OCI-LY7 (cell line): ENCODE results near the gene RNF150.

ENCODE experiments used
- EZH2phosphoT487 ChIP-seq: fragments of 200-600 bp; sonication (generic); IDR thresholded peaks from 2 replicates; pipeline ENCODE4 v1.6.1; 2018; ENCODE audit warnings: low read depth, borderline replicate concordance, mild to moderate bottlenecking, mixed run types, antibody characterized with exemption, low read length, moderate library complexity, mixed read lengths
- TF ChIP-seq, protein P1 (sequence below): fragments of 200-600 bp; sonication (generic); conservative IDR thresholded peaks from 2 replicates; pipeline ENCODE4 v1.5.1; 2014; ENCODE audit warnings: mild to moderate bottlenecking, antibody characterized with exemption, low read length, moderate library complexity, mixed read lengths

- TF ChIP-seq, protein P1, sequence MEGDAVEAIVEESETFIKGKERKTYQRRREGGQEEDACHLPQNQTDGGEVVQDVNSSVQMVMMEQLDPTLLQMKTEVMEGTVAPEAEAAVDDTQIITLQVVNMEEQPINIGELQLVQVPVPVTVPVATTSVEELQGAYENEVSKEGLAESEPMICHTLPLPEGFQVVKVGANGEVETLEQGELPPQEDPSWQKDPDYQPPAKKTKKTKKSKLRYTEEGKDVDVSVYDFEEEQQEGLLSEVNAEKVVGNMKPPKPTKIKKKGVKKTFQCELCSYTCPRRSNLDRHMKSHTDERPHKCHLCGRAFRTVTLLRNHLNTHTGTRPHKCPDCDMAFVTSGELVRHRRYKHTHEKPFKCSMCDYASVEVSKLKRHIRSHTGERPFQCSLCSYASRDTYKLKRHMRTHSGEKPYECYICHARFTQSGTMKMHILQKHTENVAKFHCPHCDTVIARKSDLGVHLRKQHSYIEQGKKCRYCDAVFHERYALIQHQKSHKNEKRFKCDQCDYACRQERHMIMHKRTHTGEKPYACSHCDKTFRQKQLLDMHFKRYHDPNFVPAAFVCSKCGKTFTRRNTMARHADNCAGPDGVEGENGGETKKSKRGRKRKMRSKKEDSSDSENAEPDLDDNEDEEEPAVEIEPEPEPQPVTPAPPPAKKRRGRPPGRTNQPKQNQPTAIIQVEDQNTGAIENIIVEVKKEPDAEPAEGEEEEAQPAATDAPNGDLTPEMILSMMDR: no peak
- no peak for TF ChIP-seq EZH2phosphoT487
Measured at GRCh38 chr4:140863197-140863596, 270.1 kb downstream of the RNF150 start.
